ENCODE results near the gene ESPN.

GRCh38 chr1:6506210-6507036, 81.8 kb downstream of the ESPN start:
- TF ChIP-seq ETV6 (conservative IDR thresholded peaks at IDR 0.05 in 1 of 2, IDR thresholded peaks at IDR 0.05 in 1 of 2; ENCODE audit: borderline replicate concordance in 1 of 2, low read depth in 1 of 2) (no peak), GATAD2B (conservative IDR thresholded peaks at IDR 0.05; ENCODE audit: low read depth) (no peak), ZNF207 (IDR thresholded peaks at IDR 0.05; ENCODE audit: borderline replicate concordance) (no peak), SRF (IDR thresholded peaks at IDR 0.05; ENCODE audit: low read depth in 2 of 2, low read length in 2 of 2) (no peak), POLR2A (IDR thresholded peaks at IDR 0.05; ENCODE audit: low read depth, low read length) (no peak), JUND (IDR thresholded peaks at IDR 0.05; ENCODE audit: low read depth, low read length) (no peak), ZZZ3 (IDR thresholded peaks at IDR 0.05; ENCODE audit: control insufficient read depth, insufficient read length, low read depth) (no peak), KDM1A (IDR thresholded peaks at IDR 0.05; ENCODE audit: borderline replicate concordance) (no peak)
- TF ChIP-seq, protein P1, sequence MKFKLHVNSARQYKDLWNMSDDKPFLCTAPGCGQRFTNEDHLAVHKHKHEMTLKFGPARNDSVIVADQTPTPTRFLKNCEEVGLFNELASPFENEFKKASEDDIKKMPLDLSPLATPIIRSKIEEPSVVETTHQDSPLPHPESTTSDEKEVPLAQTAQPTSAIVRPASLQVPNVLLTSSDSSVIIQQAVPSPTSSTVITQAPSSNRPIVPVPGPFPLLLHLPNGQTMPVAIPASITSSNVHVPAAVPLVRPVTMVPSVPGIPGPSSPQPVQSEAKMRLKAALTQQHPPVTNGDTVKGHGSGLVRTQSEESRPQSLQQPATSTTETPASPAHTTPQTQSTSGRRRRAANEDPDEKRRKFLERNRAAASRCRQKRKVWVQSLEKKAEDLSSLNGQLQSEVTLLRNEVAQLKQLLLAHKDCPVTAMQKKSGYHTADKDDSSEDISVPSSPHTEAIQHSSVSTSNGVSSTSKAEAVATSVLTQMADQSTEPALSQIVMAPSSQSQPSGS (IDR thresholded peaks at IDR 0.05; ENCODE audit: low read length) = no peak

Measured in GM12878 (cell line).